GM12873 (cell line): ENCODE data around the gene SLC35D1.

ENCODE experiments used
- CTCF ChIP-seq: IDR thresholded peaks from 2 replicates; pipeline ENCODE4 v1.5.1; 2012; ENCODE audit warnings: low read depth, mild to moderate bottlenecking, moderate library complexity, low read length, control low read depth; ENCODE audit not compliant: insufficient read depth; ENCODE audit errors: missing control alignments

SLC35D1 gene

GRCh38 chr1:67085326-67085725 is 31.4 kb upstream of the SLC35D1 start:
- TF ChIP-seq CTCF = no peak

GRCh38 chr1:67084765-67085318 is 30.9 kb upstream of the SLC35D1 start:
- no peak for TF ChIP-seq CTCF

GRCh38 chr1:67078291-67078690 is 24.3 kb upstream of the SLC35D1 start:
- no peak for TF ChIP-seq CTCF

- TF ChIP-seq CTCF = no peak
These were observed 23.6 kb upstream of the SLC35D1 start for GRCh38 chr1:67077593-67077992.

- TF ChIP-seq CTCF = no peak
These were observed 18.8 kb upstream of the SLC35D1 start for GRCh38 chr1:67072749-67073148.

- no peak for TF ChIP-seq CTCF
These were observed 8.5 kb upstream of the SLC35D1 start for GRCh38 chr1:67062412-67062811.

GRCh38 chr1:67061266-67061665 is 7.3 kb upstream of the SLC35D1 start:
- no peak for TF ChIP-seq CTCF
